Measurements from ENCODE around the gene SKIC8.

SKIC8 gene

GRCh38 chr15:78322243-78322642 is 22.8 kb upstream of the SKIC8 start:
- DNase-seq (ENCODE audit: extremely low read depth in 1 of 2, low read depth in 1 of 2): no peak

DNA sequence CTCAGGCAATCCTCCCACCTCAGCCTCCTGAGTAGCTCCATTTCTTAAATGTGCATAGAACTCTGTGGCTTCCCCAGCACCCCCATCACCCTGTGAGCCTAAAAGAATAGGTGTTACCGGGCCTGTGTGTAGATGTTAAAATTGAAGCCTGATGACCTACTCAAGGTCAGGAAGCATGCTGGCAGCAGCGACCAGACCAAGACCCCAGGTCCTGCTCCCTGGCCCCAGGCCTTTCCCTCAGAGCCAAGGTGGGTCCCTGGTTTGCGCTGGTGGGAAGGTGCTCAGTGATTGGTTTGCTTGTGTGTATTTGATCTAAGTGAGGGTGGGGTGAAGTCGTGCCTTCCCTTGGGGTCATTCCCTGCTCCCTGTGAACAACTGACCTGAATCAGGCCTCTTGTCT is 22.4 kb upstream of the SKIC8 start:
- no peak for DNase-seq (ENCODE audit: extremely low read depth in 1 of 2, low read depth in 1 of 2)

DNA sequence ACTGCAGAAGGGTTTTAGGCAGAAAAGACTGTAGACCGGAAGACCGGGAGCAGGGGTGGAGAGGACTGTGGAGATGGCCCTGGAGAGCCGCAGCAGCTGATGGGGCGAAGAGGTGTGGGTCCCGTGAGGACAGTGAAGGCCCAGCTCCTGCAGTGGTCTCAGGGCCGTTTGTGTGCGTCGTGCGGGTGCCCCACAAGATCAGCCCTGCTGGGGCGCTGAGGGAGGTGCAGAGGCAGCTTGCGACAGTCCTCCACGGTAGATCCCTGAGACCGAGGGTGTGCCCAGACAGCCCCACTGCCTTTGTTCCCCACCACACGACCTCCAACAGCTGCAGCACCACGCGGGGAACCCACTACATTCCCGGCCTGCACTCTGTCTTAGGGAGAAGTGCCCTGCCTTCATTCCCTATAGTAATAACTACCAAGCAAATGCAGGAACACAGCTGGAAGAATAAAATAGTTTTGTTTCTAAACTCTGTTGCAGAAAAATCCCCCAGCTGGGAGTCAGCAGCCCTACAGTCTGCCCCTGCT is 21.7 kb upstream of the SKIC8 start:
- DNase-seq (ENCODE audit: extremely low read depth in 1 of 2, low read depth in 1 of 2): no peak

GRCh38 chr15:78320183-78320582 is 20.8 kb upstream of the SKIC8 start:
- no peak for DNase-seq (ENCODE audit: extremely low read depth in 1 of 2, low read depth in 1 of 2)

DNA sequence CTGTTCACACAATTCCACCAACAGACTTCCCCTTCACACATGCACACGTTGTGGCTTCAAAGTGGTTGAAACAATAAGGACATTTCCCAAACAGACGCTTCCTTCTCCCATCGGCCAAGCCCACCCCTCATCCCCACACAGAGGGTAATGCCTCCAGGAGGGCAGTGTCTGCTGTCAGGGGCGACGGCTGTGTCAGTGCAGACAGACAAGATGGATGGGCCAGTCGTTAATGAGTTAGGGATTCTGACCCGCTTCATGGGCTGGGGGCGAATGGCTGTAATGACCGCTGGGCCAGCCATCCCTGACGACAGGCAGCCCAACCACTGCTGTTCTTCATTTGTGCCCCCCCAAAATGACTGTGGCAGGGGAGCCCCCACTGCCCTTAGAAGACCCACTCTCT is 20.2 kb upstream of the SKIC8 start:
- no peak for DNase-seq (ENCODE audit: extremely low read depth in 1 of 2, low read depth in 1 of 2)

GRCh38 chr15:78317145-78317836 is 17.9 kb upstream of the SKIC8 start:
- no peak for DNase-seq (ENCODE audit: extremely low read depth in 1 of 2, low read depth in 1 of 2)

DNA sequence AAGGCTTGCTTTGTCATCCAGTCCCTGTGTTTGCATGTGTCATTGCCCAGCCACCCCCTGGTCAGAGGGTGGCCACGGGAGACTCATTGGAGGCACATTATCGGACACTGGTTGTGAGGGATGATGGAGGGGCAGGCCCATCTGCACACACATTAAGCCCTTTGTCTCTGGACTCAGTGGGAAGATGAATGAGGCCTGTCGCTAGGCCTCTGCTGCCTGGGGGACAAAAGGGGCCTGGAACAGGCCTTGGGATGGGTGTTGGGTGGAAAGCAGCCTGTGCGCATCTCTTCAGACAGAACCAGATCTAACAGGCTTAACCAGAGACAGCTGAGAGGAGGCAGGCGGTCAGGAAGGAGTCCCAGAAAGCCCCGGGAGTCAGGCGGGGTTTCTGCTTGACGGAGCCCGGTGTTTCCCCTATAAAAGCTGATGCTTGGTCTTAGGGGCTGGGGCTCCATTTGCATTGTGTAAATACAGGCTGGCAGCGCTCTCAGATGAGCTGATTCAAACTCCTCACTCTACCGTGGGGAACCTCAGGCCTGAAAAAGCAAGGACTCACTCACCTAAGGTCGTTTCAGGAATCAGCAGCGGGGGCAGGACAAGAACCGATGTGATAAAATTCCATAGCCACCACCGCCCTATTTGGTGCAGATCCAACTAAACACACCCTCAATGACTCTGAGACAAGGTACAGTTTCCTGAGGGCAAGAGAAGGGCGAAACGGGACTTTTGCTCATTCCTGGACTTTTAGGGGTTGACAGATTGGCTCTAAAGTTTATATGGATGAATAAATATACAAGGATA is 17.1 kb upstream of the SKIC8 start:
- DNase-seq (ENCODE audit: extremely low read depth in 1 of 2, low read depth in 1 of 2): no peak

DNA sequence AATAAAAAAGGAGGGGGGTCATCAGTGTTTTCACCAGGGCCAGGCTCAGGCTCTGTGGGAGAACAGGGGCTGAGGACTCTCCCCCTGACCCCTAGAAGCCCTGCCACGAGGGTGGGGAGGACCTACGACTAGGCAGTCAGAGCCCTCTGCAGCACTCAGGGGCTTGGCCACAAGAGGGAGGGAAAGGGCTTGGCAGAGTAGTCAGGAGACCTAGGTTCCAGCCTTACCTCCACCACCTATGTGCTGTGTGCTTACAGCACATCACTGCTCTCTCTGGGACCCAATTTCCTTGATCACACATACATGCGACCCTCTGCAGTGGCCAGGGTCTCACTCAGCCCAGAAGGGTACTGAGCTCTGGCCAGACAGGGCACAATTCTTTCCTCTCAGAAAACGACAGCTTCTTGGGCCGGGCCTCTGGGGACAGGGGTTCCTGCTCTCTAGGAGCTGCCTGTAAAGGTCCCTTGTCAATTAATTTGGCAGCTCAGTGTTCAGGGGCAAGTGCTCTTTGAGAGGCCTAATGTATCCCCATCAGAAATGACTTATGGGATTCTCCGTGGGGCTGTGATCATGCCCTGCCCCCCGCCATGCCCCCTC is 16.4 kb upstream of the SKIC8 start:
- no peak for DNase-seq (ENCODE audit: extremely low read depth in 1 of 2, low read depth in 1 of 2)

DNA sequence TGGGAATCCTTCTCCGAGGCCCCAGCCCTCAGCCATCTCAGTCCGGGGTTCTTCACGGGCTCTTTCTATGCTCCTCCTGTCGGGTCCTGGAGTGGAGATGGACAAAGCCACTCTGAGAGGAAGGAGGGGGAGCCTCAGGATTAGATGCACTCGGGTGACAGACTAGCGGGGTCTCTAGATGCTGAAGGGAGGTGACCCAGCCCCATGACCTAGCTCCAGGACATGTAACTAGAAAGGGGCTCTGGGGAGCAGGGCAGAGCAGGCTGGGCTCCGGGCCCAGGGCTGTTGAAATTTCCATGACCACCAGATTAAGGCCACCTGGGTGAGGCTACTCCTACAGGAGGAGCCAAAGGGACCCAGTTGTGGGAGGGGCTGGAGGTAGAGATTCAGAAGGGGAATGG is 14.8 kb upstream of the SKIC8 start:
- DNase-seq (ENCODE audit: extremely low read depth in 1 of 2, low read depth in 1 of 2): no peak

GRCh38 chr15:78313383-78313782 is 14.0 kb upstream of the SKIC8 start:
- no peak for DNase-seq (ENCODE audit: extremely low read depth in 1 of 2, low read depth in 1 of 2)

- no peak for DNase-seq (ENCODE audit: extremely low read depth in 1 of 2, low read depth in 1 of 2)
Observed at GRCh38 chr15:78312957-78313356, 13.5 kb upstream of the SKIC8 start.

DNA sequence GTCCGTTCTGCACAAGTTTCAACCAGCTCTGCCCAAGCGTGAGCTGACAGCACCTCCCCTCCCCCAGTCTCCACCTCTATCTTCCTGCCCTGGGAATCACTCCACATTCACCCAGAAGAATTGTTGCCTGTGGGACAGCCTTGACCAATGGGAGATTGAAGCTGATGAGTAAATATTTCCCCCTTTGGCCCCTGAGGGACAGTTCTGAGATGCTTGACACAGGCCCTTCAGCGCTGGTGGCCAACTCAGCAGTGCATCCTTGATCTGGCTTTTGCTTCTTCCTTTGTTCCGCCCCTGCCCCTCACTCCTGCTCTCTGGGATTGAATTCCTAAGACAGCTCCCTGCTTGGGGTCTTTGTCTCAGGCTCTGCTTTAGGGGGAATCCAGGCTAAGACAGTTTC is 13.1 kb upstream of the SKIC8 start:
- no peak for DNase-seq (ENCODE audit: extremely low read depth in 1 of 2, low read depth in 1 of 2)

DNA sequence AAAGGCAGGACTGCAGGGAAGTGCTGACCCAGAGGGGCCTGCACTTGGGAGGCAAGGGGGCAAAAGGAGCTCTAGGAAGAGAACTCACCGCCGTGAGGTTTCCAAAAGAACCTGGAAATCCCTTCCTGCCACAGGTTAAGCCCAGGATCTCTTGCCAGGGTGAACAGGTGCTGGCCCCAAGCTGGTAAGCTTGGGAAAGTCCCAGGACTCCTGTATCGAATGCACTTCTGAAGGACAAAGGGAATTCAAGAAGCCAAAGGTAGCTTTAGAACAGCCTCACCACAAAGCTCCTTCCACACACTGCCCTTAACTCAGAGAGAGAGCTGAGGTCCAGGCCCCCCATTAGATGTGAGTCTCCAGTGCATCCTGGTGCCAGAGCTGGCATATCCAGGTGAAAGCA is 11.9 kb upstream of the SKIC8 start:
- DNase-seq (ENCODE audit: extremely low read depth in 1 of 2, low read depth in 1 of 2): no peak

- peak; percentile 33 to 52 for DNase-seq (ENCODE audit: extremely low read depth in 1 of 2, low read depth in 1 of 2)
Observed at GRCh38 chr15:78308422-78309032, 9.1 kb upstream of the SKIC8 start.

DNA sequence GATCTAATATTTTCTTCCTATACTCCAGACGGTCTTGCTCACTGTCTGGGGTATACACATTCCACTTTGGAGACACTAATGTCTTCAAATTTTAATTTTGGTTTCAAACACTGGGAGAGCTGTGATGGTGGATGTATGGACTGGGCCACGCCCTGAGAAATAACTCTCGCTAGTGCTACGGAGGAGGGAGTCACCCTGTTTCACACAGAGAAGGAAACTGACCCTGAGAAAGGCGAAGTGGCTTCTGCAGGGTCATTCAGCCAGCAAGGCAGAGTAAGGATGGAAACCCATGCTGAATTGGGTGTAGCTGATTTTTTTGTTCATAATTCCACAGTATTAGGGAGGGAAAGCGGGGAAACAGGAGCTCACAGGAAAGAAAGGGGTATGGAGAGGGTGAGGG is 8.6 kb upstream of the SKIC8 start:
- DNase-seq (ENCODE audit: extremely low read depth in 1 of 2, low read depth in 1 of 2): no peak

DNA sequence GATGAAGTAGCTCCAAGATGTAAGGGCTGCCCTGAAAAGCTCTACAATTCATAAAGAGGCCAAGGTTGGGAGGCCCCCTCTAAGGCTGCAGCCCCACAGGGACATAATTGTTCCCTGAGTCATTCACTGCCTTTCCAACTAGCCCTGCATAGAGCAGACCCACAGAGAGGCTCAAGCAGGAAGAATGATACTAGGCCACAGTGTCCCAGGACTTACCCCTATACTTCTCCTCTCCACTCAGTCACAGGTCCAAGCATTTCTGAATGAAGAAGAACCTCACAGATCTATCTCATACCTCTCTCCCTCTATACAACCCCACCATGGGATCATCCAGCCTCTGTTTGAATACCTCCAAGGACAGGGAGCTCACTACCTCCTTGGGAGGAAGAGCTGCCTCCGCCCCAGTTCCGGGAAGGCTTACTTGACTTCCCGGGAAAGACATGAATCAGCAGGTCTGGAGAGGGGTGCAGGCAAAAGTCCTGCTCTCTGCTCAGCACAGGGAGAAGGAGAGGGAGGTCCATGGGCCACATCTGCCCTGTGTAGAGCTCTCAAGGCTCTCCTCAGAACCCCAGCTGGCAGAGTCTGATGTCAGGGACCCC is 6.9 kb upstream of the SKIC8 start:
- no peak for DNase-seq (ENCODE audit: extremely low read depth in 1 of 2, low read depth in 1 of 2)

DNA sequence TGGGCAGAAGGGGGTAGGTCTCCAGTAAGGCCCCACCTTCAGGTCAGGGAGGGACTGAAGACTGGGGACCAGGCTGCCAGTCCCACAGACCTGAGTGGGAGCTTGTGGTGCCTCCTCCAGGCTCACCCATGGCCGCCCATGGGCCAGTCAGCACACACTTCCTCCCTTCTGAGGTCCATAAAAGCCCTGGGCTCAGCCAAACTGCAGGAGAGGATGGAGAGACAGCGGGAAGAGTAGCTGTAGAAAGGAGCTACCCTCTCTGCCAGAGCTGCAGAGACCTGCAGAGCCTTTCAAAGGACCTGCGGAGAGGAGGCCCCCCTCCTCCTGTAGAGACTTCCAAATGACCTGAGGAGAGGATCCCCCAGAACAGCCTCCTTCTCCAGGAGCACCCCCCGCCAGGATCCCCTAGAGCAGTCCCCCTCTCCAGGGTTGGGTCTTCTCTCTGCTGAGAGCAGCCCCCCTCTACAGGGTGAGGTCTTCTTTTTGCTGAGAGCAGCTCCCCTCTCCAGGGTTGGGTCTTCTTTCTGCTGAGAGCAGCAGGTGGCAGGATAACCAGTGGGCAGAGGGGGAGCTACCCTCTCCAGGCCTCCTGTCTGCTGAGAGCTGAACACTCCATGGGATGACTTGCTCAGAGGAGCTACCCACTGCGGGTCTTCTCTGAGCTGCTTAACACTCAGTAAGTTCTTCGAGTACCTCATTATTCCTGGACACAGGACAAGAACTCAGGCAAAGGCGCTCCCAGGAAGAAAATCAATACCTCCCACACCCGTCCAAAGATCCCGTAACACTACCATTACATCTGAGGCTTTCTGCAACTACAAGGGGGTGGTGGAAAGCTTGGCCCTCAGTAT is 5.0 kb upstream of the SKIC8 start:
- DNase-seq (ENCODE audit: extremely low read depth in 1 of 2, low read depth in 1 of 2): no peak

DNA sequence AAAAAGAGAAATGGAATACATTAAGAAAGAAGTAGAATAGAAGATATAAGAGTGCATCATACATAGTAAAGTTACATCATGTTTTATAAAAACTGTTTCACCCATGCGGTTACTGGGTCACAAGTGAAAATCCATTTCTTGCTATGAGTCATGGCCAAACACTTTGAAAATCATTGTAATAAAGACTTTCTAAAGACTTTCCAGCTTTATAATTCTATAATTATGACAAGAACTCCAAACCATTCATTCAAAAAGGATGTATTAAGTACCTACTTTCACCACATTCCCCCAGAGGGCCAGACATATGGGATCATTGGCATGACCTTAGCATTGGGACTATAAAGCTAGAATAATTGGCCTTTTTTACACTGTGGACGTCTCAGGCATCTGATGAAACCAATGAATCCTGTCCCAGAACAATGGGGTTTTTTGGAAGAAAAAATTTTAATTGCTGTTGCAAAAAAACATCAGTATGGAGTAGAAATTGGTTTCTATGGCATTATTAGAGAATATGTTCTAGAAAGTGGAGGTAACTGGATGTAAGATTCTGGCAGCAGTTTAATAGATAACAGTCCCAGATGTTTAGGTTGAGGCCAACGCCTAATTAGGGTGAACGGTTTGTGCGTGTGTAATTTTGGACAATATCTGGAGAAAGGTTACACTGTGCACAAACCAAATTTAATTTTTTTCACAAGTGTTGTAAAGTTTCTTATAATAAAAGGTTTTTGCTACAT is 3.3 kb upstream of the SKIC8 start:
- no peak for DNase-seq (ENCODE audit: extremely low read depth in 1 of 2, low read depth in 1 of 2)

GRCh38 chr15:78301828-78302227 is 2.4 kb upstream of the SKIC8 start:
- no peak for DNase-seq (ENCODE audit: extremely low read depth in 1 of 2, low read depth in 1 of 2)

GRCh38 chr15:78301326-78301725 is 1.9 kb upstream of the SKIC8 start:
- DNase-seq (ENCODE audit: extremely low read depth in 1 of 2, low read depth in 1 of 2): no peak

Data from stimulated activated CD8-positive, alpha-beta memory T cell treated with anti-CD3 and anti-CD28 coated beads, Interleukin-7, amount 100 ng/mL, for 48 hours (primary cell).